Natural killer cell (primary cell): ENCODE data around the gene TFR2. TPM values are rescaled to one million over a fixed set of nuclear protein-coding genes. Genes with fewer than 3 reads are reported as not detected.

ENCODE experiments used
- ATAC-seq, 3 donors: fragments of 150-1000 bp in 2 of 3; fragments of 200-7000 bp in 1 of 3; cut with Tn5 transposase; 1 replicate in 1 of 3; 2 replicates in 2 of 3; pipeline ENCODE4 v1.10.0; 2021; ENCODE audit warnings: mild to moderate bottlenecking in 2 of 3, moderate library complexity in 2 of 3
- DNase-seq, 2 donors: peaks; one replicate each; pipeline versions ENCODE4 v3.0.0 to v3.0.0-alpha.2; 2013 to 2021; ENCODE audit warnings: mixed read lengths in 1 of 2
- H3K27ac ChIP-seq: one replicate; pipeline ENCODE4 v1.5.1; 2013; ENCODE audit warnings: mild to moderate bottlenecking, low read length
- H3K27me3 ChIP-seq: one replicate; pipeline ENCODE4 v1.6.1; 2013; ENCODE audit warnings: low read length; ENCODE audit not compliant: control insufficient read depth, insufficient read depth
- H3K36me3 ChIP-seq: one replicate; pipeline ENCODE4 v1.6.1; 2013; ENCODE audit warnings: low read length; ENCODE audit not compliant: control insufficient read depth, insufficient read depth
- H3K4me1 ChIP-seq: one replicate; pipeline ENCODE4 v1.6.1; 2013; ENCODE audit warnings: low read length; ENCODE audit not compliant: control insufficient read depth, insufficient read depth
- H3K4me3 ChIP-seq: one replicate; pipeline ENCODE4 v1.5.1; 2013; ENCODE audit warnings: low read length
- H3K9me3 ChIP-seq: one replicate; pipeline ENCODE4 v1.6.1; 2013; ENCODE audit warnings: low read length; ENCODE audit not compliant: control insufficient read depth, insufficient read depth
- H3K27ac Mint-ChIP-seq, 2 donors: one replicate each; pipeline ENCODE4 v1.8.0; 2022; ENCODE audit warnings: mild to moderate bottlenecking in 2 of 2, mixed read lengths in 2 of 2, moderate library complexity in 1 of 2
- H3K27me3 Mint-ChIP-seq, 2 donors: one replicate each; pipeline ENCODE4 v1.8.0; 2022; ENCODE audit warnings: low read depth in 2 of 2, mixed read lengths in 2 of 2
- H3K36me3 Mint-ChIP-seq: one replicate; pipeline ENCODE4 v1.8.0; 2022; ENCODE audit warnings: mixed read lengths
- H3K4me1 Mint-ChIP-seq, 2 donors: one replicate each; pipeline ENCODE4 v1.8.0; 2022; ENCODE audit warnings: mixed read lengths in 2 of 2
- H3K4me3 Mint-ChIP-seq: one replicate; pipeline ENCODE4 v1.8.0; 2022; ENCODE audit warnings: mild to moderate bottlenecking, moderate library complexity, mixed read lengths
- H3K9me3 Mint-ChIP-seq, 2 donors: one replicate each; pipeline ENCODE4 v1.8.0; 2022; ENCODE audit warnings: mixed read lengths in 2 of 2
- CTCF ChIP-seq: fragments of 200-600 bp; IDR thresholded peaks from one replicate; pipeline ENCODE4 v1.8.0; 2022; ENCODE audit warnings: antibody characterized with exemption
- WGBS: methylation state at CpG from one replicate; pipeline ENCODE4 v1.1.7; 2013; ENCODE audit warnings: missing lambda C conversion rate; ENCODE audit not compliant: insufficient coverage; 5-methylcytosine and 5-hydroxymethylcytosine counted together
- intact Hi-C: fragments of 100-400 bp; cut with micrococcal nuclease; formaldehyde crosslinking; loops from one replicate; pipeline ENCODE4 v1.14.2; 2022
- total RNA-seq, 4 donors: library from RNA; stranded (reverse); fragments of 120-200 nt in 1 of 4; gene quantifications; one replicate each; pipeline versions ENCODE4 v1.2.3 to v1.2.4, GENCODE V29; 2013 to 2022

TFR2 gene
- total RNA-seq, 3 donors from 2014 or later (not counting 1 experiment from before 2014, with no cell fraction given): 9.8 to 13.8 (median 12.0) TPM

GRCh38 chr7:100612730-100613390 is 28.5 kb downstream of the TFR2 start:
- intact Hi-C loops: loop anchor here (1.0 to 2.0 kb wide), 4 partner anchors 9 to 60 kb away; partner anchors contain the start of genes FBXO24, GNB2 and LRCH4
- no peaks in the 10 kb centered on the region for H3K9me3 Mint-ChIP-seq

GRCh38 chr7:100611983-100612729 is 29.2 kb downstream of the TFR2 start, which contains the start of gene MOSPD3:
MOSPD3 (plus strand) TSS chr7:100612540; CDS start chr7:100612792, 252 bp downstream.
- Histone ChIP-seq H3K9me3 (no peaks in the 10 kb centered on the region), H3K4me1 (peaks cover 23% of the 10 kb centered on the region), H3K36me3 (peaks cover 3% of the 10 kb centered on the region), H3K27me3 (no peaks in the 10 kb centered on the region), H3K4me3 (peak within 1 kb of the TSS; percentile 91), H3K27ac (peak within 1 kb of the TSS; percentile 91)
- intact Hi-C loops: loop anchor here (1.0 to 2.0 kb wide), 4 partner anchors 8 to 61 kb away; partner anchors contain the start of genes FBXO24, GNB2 and LRCH4
- no peaks in the 10 kb centered on the region for H3K27me3 Mint-ChIP-seq
- no peak for TF ChIP-seq CTCF
- peak; percentile 98 to 99 for DNase-seq
- WGBS: under 1% methylated on average over 61 of the region's 61 CpGs
- H3K4me3 Mint-ChIP-seq: peak within 1 kb of the TSS; percentile 99
- peak within 1 kb of the TSS; percentile 99 for H3K27ac Mint-ChIP-seq
- H3K4me1 Mint-ChIP-seq: peaks cover 16 to 27% of the 10 kb centered on the region in 2 donors
- H3K9me3 Mint-ChIP-seq: no peaks in the 10 kb centered on the region
- H3K36me3 Mint-ChIP-seq: no peaks in the 10 kb centered on the region
- peak; percentile 91 to 97 (median 91) for ATAC-seq

More at GRCh38 chr7:100612730-100613390, 28.5 kb downstream of the TFR2 start:
- DNase-seq: peak in 1 of 2 donors; percentile 69
- peak overlapping the region; percentile 72 for H3K4me3 Mint-ChIP-seq
- TF ChIP-seq CTCF: no peak
- peaks cover 23% of the 10 kb centered on the region for H3K4me1 ChIP-seq
- H3K27ac Mint-ChIP-seq: peak overlapping the region; percentile 99
- 3% methylated on average over 26 of the region's 29 CpGs for WGBS
- H3K27me3 Mint-ChIP-seq: no peaks in the 10 kb centered on the region
- H3K9me3 ChIP-seq: no peaks in the 10 kb centered on the region
- no peaks in the 10 kb centered on the region for H3K27me3 ChIP-seq
- H3K4me1 Mint-ChIP-seq: peaks cover 16 to 27% of the 10 kb centered on the region in 2 donors
- peak overlapping the region; percentile 91 for H3K4me3 ChIP-seq
- H3K36me3 Mint-ChIP-seq: no peaks in the 10 kb centered on the region
- H3K27ac ChIP-seq: peak overlapping the region; percentile 91
- no peak for ATAC-seq
- H3K36me3 ChIP-seq: peaks cover 3% of the 10 kb centered on the region

- Mint-ChIP-seq H3K27ac (peak overlapping the region in 1 of 2 donors; percentile 99), H3K9me3 (no peaks in the 10 kb centered on the region), H3K4me1 (peaks cover 25 to 37% of the 10 kb centered on the region in 2 donors), H3K36me3 (no peaks in the 10 kb centered on the region), H3K4me3 (peak overlapping the region; percentile 99), H3K27me3 (no peaks in the 10 kb centered on the region)
- H3K27me3 ChIP-seq: no peaks in the 10 kb centered on the region
- peaks cover 34% of the 10 kb centered on the region for H3K4me1 ChIP-seq
- no peak for DNase-seq
- no peak for TF ChIP-seq CTCF
- no peaks in the 10 kb centered on the region for H3K9me3 ChIP-seq
- WGBS: 90% methylated on average over 5 of the region's 5 CpGs
- H3K36me3 ChIP-seq: peaks cover 3% of the 10 kb centered on the region
- no peak for ATAC-seq
- intact Hi-C loops: no loop called here
- no peak overlapping the region for H3K4me3 ChIP-seq
- H3K27ac ChIP-seq: no peak overlapping the region
These were observed 31.4 kb downstream of the TFR2 start for GRCh38 chr7:100609958-100610357.
